Fibroblast of villous mesenchyme (primary cell): ENCODE measurements around the gene STAU1. TPM values are rescaled to one million over a fixed set of nuclear protein-coding genes. Genes with fewer than 3 reads are reported as not detected.
A peak's percentile ranks its signal among the peaks of the same experiment; 100 is the strongest.

Experiments used
- DNase-seq: peaks from one replicate; pipeline ENCODE4 v3.0.0-alpha.2; 2010; ENCODE audit warnings: low read depth
- H3K4me3 ChIP-seq: 2 replicates; pipeline ENCODE4 v1.5.1; 2011; ENCODE audit warnings: low read depth, mild to moderate bottlenecking, low read length
- total RNA-seq: library from RNA; depleted of rRNA; stranded (reverse); fragments of >200 nt; gene quantifications from 2 replicates; pipeline ENCODE4 v1.2.3, GENCODE V29; 2012
- TF ChIP-seq, protein P1 (sequence below): IDR thresholded peaks from 2 replicates; pipeline ENCODE4 v1.5.1; 2012; ENCODE audit warnings: low read depth, mild to moderate bottlenecking, low read length; ENCODE audit not compliant: insufficient read depth

The STAU1 gene
- total RNA-seq, 1 donor: 56.6 TPM

DNA sequence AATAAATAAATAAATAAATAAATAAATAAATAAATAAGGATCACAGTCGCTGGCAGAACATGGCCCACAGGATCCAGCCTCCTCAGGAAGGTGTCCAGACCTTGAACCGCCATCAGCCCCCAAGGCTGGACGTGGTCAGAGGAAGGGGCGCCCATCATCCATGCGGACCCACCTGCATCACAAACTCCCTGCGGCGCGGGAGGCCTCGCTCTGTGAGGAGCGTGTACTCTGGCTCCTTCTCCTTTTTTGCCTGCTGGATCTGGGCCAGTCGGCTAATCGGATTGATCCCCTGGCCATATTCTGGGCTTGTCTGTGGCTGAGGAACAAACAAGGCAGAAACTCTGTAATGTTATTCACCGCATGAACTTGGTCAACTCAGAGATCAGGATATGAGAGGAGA is 65.2 kb downstream of the STAU1 start:
- no peak overlapping the region for H3K4me3 ChIP-seq
- TF ChIP-seq, protein P1, sequence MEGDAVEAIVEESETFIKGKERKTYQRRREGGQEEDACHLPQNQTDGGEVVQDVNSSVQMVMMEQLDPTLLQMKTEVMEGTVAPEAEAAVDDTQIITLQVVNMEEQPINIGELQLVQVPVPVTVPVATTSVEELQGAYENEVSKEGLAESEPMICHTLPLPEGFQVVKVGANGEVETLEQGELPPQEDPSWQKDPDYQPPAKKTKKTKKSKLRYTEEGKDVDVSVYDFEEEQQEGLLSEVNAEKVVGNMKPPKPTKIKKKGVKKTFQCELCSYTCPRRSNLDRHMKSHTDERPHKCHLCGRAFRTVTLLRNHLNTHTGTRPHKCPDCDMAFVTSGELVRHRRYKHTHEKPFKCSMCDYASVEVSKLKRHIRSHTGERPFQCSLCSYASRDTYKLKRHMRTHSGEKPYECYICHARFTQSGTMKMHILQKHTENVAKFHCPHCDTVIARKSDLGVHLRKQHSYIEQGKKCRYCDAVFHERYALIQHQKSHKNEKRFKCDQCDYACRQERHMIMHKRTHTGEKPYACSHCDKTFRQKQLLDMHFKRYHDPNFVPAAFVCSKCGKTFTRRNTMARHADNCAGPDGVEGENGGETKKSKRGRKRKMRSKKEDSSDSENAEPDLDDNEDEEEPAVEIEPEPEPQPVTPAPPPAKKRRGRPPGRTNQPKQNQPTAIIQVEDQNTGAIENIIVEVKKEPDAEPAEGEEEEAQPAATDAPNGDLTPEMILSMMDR: no peak
- no peak for DNase-seq

DNA sequence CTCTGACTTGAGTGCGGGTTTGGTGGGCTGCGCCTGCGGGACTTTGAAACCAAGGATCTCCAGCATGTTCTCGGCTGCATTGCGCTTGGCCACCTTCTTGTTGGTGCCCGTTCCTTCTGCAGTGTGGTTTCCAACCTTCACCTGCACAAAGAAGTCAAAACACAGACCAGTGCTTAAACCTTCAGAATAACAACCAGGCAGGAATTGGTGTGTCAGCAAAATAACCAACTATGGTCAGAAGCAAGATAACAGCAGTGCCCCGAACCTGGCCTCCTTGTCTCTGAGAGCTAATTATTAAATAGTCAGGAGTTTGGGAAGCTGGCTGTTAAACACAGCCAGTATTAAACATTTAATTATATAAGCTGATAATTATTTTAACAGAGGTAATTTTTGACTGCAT is 68.1 kb downstream of the STAU1 start:
- DNase-seq: no peak
- TF ChIP-seq, protein P1: no peak
- H3K4me3 ChIP-seq: no peak overlapping the region

DNA sequence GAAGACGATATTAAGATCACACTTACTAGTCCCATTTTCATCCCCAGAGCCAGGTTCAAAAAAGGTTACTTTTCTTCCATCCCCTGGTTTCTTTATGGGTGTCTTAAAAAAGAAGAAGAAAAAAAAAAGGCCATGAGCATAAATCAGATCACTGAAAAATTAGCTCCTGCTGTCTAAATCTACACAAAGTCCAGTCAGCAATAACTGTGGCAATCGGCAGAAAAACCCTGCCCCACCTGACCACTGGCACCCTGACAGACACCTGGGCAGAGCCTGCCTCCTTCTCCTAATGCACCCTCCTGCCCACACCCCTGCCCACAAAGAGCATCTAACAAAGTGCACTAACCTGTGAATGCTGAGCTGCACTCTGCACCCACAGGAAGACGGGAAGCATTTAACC is 69.8 kb downstream of the STAU1 start:
- H3K4me3 ChIP-seq: no peak overlapping the region
- TF ChIP-seq, protein P1: no peak
- DNase-seq: no peak

DNA sequence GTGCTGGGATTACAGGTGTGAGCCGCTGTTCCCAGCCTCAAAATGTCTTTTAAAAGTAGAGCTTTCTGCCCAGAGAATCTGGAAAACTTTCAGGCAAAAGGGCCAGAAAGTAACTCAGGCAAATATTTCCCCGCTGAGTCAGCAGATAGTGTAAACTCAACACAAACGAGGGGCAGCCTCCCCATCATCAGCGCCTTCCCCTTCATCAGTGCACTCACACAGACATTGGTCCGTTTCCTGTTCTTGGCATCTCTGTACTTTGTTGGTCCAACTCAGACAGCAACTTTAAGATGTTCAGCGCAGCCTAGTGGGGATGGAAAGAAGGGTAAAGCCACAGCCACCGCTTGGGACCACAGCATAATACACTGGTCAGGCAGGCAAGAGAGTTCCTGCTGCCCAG is 72.6 kb downstream of the STAU1 start:
- no peak overlapping the region for H3K4me3 ChIP-seq
- DNase-seq: peak; percentile 28
- TF ChIP-seq, protein P1: peak; percentile 17

DNA sequence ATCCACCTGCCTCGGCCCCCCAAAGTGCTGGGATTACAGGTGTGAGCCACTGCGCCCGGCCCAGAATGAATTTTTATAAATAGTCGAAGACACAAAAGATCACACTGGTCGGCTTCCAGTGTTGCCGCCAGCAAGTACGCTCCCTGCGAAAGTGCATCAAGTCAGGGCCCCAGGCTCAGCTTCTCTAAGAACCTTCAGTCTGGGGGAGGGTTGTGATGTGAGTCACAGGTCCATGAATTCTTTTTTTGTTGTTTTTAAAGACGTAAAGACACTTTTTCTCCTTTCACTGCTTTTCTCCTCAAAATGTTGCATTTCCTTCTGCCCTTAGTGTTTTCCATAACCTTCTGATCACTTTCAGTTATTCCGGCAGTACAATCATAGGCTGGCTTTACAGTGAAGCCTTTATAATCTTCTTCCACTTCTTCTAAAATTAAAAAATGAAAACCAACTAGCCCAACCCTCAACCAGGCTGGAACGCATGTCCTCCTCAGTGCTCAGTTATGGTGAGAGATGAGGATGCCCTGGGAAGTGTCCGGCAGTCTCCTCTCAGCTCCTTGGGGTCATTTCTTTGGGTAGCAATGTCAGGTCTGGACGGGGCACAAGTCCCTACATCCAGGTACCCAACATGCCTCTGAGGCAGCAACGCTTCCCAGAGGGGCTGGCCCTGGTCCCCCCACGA is 75.4 kb downstream of the STAU1 start:
- peak; percentile 5 for DNase-seq
- H3K4me3 ChIP-seq: no peak overlapping the region
- TF ChIP-seq, protein P1: no peak

DNA sequence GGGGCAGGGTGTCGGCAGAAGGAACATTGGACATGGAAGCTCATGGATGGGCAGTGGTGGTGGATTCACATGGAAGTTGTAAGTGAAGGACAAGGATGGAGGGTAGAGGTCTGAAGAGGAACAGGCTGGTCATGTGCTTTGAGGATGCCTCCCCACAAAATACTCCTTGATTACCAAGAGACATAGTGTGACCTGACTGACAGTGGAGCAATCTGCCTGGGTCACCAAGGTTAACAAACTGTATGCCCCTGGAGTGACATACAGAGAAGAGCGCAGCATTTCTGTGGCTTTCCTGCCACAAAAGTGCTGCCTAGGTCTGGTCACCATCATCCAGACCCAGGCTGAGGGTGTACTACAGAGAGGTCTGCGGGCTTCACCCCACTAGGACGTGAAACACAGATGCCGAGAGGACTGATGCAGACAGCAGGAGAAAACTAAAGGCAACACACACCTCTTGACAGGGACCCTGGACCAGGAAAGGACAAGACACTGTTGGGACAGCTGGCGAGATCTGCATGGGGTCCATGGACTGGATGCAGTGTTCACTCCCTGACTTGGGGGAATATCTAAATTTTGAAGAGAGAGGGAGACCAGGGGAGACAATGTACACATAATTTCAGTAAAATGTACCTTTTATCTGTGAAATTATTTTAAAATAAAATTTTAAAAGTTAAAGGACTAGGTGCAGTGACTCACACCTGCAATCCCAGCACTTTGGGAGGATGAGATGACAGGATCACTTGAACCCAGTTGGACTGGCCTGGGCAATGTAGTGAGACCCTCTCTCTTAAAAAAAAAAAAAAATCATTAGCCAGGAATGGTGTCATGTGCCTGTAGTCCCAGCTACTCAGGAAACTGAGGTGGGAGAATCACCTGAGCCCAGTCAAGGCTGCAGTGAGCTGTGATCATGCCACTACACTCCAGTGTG is 77.1 kb downstream of the STAU1 start:
- no peak for DNase-seq
- H3K4me3 ChIP-seq: no peak overlapping the region
- TF ChIP-seq, protein P1: no peak
